ENCODE results near the gene TUG1.

TUG1 gene

GRCh38 chr22:30968924-30969531, at the start of gene TUG1:
TUG1 (plus strand) TSS chr22:30969265.
- TF ChIP-seq CTCF (IDR thresholded peaks at IDR 0.05), result no peak

- no peak for TF ChIP-seq CTCF (IDR thresholded peaks at IDR 0.05)
These were observed 49.1 kb upstream of the TUG1 start for GRCh38 chr22:30919973-30920372.

GRCh38 chr22:30920407-30920806, 48.7 kb upstream of the TUG1 start:
- TF ChIP-seq CTCF (IDR thresholded peaks at IDR 0.05), result peak; percentile 95

GRCh38 chr22:30921108-30921507, 48.0 kb upstream of the TUG1 start:
- no peak for TF ChIP-seq CTCF (IDR thresholded peaks at IDR 0.05)

GRCh38 chr22:30922151-30922611, 46.9 kb upstream of the TUG1 start:
- TF ChIP-seq CTCF (IDR thresholded peaks at IDR 0.05), result no peak

- TF ChIP-seq CTCF (IDR thresholded peaks at IDR 0.05), result no peak
These were observed 45.7 kb upstream of the TUG1 start for GRCh38 chr22:30923168-30923900.

- TF ChIP-seq CTCF (IDR thresholded peaks at IDR 0.05), result no peak
These were observed 43.4 kb upstream of the TUG1 start for GRCh38 chr22:30925667-30926066.
